HG03196 (cell line): ENCODE data around the gene MMP24.
A peak's percentile ranks its signal among the peaks of the same experiment; 100 is the strongest.
"Not testable (repeated sequence)": the region's sequence is repeated elsewhere in the genome, so short reads cannot be mapped to it uniquely, and the experiment has no call there.

Experiments
- ATAC-seq: cut with Tn5 transposase; IDR thresholded peaks from one replicate; pipeline ENCODE4 v1.9.1; 2021; ENCODE audit not compliant: unreplicated experiment

MMP24 gene

DNA sequence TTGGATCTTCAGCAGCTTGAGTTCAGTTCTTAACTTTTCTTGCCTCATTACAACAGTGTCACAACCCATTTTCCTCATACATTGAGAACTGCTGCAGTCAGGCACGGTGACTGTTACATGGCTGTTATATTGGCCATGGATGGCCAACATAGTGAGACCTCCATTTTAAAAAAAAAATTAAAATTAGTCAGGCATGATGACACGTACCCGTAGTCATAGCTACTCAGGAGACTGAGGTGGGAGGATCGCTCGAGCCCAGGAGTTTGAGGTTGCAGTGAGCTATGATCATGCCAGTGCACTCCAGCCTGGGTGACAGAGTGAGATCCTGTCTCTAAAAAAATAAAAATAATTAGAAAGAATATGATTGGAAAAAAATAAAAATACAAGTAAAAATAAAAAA, 9.9 kb upstream of the MMP24 start:
- no peak for ATAC-seq

GRCh38 chr20:35223941-35224340, 2.5 kb upstream of the MMP24 start:
- ATAC-seq = no peak

GRCh38 chr20:35224536-35224935, 2.0 kb upstream of the MMP24 start:
- ATAC-seq = no peak

GRCh38 chr20:35225319-35226125, 968 bp upstream of the MMP24 start:
- no peak for ATAC-seq

DNA sequence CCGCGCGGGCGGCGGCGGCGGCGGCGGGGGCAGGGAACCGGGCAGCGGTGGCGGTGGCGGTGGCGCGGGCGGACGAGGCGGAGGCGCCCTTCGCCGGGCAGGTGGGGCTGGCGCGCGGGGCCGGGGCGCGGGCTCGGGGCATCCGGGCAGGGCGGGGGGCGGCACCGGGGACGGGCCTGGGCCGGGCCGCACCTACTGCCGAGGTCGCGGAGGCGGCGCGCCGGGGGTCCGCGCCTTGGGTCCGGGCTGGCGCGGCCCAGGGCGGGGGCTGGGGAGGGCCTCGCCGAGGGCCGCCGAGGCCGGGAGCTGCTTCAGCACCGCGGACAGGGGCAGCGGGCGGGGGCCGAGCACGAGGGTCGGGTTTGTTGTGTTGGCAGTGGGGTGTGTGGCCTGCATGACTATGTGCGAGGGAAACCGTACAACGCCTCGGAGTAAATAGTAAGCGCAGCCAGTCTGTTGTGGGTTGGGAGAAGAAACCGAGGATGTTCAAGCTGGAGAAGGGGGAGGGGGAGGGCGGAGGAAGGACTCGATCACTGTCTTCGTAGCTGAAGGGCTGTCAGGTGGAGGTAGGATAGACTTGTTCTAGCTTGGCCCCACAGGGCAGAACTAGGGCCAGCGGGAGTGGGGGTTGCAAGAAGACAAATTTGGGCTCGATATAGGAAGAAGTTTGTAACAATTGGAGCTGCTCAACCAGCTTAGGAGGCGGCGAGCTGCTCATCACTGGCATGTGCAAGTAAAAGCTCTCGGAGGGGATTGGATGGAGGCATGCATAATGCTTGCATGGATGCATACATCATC, 593 bp downstream of the MMP24 start:
- ATAC-seq = no peak

- no peak for ATAC-seq
Observed at GRCh38 chr20:35232575-35232974, 6.1 kb downstream of the MMP24 start.

DNA sequence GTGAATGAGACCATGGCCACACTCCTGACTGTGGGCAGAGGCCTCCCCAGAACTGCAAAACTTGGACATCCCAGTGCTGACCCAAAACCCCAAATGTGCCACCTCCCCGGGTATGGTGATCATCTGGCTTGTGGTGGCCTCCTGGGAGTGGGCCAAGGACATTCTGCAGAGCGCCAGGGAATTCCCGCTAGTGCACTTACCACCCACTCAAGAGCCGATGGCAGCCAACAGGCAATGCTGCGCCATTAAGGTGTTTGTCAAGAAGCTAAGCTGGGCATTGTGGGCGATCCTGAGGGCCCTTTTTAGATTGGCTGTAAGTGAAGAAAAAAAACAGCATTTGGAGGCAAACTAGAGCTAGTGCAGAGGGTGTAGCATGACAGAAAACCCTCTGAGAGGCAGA, 9.4 kb downstream of the MMP24 start:
- ATAC-seq = no peak

DNA sequence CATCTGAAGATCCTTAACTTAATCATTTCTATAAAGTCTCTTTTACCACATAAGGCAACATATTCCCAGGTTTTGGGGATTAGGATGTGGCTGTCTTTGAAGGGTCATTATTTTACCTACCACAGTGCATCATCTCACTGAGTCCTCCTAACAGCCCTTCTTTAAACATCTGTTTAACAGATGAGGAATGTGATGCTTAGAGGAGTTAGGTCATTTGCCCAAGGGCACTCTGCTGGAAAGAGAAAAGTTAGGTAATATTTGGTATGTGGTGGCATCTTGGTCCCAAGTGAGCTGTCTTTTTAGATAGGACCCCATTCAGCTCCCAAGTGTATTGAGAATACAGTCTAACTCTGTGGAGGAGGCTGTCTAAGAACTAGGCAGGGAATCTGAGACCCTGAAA, 11.0 kb downstream of the MMP24 start:
- ATAC-seq = no peak

DNA sequence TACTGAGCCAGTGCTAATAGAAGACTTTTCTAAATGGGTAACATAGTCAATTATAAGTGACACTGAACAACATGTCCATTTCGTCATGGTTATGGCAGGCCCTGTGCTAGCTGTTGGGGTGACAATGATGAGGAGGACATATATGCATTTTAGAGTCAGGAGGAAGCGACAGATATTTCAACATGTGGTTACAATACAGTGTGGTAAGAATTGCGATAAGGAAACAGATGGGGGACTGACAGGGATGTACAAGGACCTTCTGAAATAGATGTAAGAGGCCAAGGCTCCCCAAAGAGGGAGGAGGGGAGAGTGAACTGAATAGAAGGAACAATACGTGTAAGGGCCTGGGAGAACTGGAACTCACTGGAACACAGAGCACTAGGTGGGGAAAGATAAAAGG, 11.7 kb downstream of the MMP24 start:
- no peak for ATAC-seq

DNA sequence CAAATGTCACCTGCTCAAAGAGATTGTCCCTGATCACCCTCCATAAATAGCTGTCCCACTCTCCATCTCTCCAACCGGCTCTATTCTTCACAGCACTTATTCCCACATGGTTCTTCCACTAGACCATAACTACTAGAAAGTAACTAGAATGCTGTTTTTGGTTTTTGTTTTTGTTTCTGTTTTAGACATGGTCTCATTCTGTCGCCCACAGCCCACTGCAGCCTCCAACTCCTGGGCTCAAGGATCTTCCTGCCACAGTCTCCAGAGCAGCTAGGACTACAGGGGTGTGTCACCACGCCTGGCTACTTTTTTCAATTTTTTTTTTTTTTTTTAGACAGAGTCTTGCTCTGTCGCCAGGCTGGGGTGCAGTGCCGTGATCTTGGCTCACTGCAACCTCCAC, 12.2 kb downstream of the MMP24 start:
- no peak for ATAC-seq

GRCh38 chr20:35240083-35240810, 13.8 kb downstream of the MMP24 start:
- ATAC-seq = no peak

DNA sequence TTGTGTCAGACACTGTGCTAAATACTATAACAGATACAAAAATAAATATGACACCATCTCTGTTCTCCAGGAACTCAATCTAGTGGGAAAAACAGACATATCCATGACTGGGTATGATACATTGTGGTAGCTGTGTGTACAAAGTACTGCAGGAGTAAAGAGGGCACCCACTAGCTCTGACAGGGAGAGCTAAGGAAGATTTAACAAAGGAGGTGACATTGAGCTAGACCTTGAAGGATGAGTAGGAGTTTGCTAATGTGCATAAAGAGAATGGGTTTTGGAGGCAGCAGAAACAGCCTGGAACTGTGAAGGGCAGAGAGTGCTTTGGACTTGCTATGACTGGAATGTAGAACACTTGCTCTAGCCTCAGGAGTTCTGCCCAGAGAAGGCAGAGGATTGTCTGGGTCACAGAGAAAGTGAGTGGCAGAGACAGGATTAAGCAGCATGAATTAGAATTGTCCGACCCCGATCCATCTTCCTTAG, 14.4 kb downstream of the MMP24 start:
- no peak for ATAC-seq

GRCh38 chr20:35243317-35243716, 16.8 kb downstream of the MMP24 start:
- no peak for ATAC-seq

DNA sequence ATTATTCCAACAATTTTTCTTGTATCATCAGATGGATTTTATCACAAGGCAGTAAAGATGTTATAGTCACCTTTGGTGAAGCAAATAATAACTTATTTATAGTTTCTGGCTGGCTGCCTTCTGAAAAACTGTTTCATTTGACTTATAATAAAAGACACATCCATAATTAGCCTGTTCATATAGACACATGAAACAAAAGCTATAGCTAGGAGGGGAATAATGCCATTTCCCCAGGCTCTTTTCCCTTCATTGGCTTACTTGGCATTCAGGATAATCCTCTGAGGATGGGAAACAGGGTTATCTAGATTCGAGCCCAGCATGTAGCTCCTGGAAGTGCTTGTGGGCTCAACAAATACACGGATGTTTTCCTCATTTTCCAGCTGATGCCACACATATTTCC, 17.5 kb downstream of the MMP24 start:
- no peak for ATAC-seq

DNA sequence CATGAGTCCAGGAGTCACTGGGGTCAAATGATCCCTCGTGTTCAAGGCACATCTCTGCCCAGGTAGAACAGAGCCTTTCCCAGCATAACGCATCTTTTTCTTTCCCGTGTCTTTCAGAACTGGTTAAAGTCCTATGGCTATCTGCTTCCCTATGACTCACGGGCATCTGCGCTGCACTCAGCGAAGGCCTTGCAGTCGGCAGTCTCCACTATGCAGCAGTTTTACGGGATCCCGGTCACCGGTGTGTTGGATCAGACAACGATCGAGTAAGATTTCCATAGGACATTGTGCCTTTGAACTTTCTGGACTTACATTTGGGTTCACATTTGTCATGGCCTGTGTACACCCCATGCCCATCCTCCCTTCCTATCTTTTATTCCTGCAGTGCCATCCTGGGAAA, 20.2 kb downstream of the MMP24 start:
- ATAC-seq = no peak

DNA sequence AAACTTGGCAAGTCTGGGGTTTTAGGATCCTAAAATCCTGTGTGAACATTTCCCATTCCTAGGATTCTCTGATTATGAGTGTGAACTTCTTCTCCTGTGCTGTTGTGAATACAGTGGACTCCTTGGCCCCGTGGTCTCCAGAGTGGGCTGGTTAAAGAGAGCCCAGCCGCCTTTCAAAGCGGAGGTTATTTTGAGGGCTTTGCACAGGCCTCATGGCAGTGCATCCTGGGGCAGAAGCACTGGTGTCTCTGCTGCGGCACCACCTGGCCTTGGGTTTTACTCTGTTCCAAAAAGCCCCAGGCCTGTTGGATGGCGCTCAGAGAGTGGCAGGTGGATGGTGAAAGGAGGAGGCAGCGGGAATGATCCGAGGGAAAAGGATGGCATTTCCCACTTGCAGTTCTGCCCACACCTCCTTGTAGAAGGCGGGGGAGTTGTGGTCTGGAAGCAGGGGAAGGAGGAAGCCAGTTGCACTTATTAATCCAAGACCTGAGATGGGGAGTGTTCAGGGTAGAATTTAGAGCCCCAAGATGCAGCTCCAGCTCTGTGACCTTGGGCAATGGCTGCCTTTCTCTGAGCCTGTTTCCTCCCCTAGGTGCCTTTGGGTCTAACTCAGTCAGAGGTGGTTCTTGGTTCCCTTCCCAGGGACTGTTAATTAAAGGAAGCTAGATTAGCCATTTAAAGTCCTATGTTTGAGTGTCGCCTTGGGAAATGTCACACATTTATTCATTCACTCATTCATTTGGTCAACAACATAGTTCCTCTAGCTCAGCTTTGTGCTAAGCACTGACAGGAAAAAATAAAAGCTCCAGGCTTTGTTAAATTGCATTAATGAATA, 22.4 kb downstream of the MMP24 start:
- ATAC-seq = no peak

- ATAC-seq = no peak
Observed at GRCh38 chr20:35251613-35251940, 25.1 kb downstream of the MMP24 start.

DNA sequence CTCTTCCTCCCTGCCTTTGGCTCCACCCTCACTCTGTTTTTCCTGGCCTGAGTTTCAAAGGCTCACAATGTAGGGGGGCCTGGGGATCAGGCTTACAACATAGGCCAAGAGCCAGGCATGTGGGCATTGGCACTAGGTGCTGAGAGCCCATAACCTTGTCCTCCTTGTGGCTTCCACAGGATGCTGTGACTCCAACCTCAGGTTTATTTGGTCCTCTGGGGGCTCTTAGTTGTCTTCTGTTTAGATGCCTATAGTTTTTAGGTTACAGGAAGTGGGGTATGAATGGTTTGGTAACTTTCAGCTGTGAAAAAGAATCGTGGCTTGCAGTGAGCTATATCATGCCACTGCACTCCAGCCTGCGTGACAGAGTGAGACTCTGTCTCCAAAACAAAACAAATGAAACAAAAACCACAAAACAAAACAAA, 25.6 kb downstream of the MMP24 start:
- peak; percentile 61 for ATAC-seq

DNA sequence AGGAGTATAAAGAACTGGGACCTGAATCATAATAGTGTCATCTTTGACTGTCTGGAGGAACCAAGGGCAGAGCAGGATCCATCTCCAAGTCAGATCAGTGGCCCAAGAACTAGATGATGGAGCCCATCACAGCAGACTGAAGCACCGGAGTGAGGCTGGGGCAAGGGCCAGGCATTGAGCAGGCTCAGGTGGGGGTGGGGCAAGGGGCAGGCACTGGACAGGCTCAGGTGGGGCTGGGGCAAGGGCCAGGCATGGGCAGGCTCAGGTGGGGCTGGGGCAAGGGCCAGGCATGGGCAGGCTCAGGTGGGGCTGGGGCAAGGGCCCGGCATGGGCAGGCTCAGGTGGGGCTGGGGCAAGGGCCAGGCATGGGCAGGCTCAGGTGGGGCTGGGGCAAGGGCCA, 26.1 kb downstream of the MMP24 start:
- not testable (repeated sequence) for ATAC-seq

- ATAC-seq = no peak
Observed at GRCh38 chr20:35253010-35253409, 26.5 kb downstream of the MMP24 start.
